ENCODE results near the gene MYO7A.

MYO7A gene

DNA sequence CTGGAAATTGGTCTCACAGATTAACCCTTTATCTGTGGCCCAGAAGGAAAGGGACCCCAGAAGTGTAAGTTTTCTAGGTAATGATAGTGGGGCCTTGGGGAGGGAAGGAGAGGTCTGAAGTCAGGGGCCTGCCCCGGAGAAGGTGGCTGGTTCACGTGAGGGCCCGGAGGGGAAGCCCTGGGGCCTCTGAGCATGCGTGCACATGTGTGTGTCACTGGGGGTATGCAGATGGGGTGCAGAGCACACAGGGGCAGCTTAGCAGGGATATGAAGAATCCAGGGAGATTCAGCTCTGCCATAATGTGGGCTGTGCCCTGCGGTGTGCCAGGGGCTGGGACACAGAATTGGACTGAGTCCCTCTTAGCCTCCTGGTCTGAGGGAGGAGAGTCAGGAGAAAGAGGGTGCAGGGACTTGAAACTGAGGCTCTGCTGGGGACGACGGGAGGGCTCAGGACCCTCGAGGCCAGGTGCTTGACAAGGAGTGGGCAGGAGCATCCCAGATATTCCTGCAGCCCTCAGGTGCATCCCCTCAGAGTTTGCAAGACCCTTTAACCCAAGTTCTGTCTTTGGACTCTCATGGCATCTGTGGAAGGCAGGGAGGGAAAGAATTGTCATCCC, 15.5 kb downstream of the MYO7A start:
- in situ Hi-C loops (cut with HindIII; ENCODE audit: low sequenced_read_pairs) = loop anchor here (10.0 kb wide), 1 partner anchor 79 kb away; the partner anchor contains the start of gene CAPN5
- no peak for DNase-seq (ENCODE audit: low read depth)
- no peak overlapping the region for H3K4me3 ChIP-seq (ENCODE audit: low read depth, low read length)
- TF ChIP-seq, protein P1, sequence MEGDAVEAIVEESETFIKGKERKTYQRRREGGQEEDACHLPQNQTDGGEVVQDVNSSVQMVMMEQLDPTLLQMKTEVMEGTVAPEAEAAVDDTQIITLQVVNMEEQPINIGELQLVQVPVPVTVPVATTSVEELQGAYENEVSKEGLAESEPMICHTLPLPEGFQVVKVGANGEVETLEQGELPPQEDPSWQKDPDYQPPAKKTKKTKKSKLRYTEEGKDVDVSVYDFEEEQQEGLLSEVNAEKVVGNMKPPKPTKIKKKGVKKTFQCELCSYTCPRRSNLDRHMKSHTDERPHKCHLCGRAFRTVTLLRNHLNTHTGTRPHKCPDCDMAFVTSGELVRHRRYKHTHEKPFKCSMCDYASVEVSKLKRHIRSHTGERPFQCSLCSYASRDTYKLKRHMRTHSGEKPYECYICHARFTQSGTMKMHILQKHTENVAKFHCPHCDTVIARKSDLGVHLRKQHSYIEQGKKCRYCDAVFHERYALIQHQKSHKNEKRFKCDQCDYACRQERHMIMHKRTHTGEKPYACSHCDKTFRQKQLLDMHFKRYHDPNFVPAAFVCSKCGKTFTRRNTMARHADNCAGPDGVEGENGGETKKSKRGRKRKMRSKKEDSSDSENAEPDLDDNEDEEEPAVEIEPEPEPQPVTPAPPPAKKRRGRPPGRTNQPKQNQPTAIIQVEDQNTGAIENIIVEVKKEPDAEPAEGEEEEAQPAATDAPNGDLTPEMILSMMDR (IDR thresholded peaks at IDR 0.05; ENCODE audit: low read depth, low read length, missing control alignments) = no peak

DNA sequence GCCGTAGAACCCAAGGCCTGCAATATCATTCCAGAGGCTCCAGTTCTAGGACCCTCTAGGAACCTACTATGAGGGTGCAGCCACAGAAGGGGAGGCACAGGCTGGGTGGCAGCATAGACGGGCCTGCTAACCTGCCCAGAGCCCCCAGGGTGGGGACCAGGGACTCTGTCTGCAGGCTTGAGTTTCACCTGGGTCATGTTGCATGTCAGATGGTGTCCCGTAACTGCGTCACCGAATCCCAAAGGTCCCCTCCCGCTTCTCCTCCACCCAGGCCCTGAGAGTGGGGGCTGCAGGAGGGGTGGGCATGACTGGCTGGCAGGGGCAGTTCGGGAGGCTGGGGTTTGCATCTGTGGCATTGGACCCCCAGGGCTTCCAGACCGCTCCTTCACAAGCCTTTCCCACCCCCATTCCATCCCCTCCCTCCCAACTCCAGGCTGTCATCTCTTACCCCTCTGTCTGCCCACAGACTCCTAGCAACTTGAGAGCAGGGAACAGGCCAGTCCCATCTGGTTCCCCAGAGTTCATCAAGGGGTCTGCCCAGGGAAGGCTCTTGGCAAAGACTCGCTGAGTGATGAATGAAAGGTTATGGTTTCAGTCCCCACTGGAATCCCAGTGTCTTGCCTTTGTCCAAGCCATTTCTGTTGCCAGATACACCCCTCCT, 16.3 kb downstream of the MYO7A start:
- in situ Hi-C loops (cut with HindIII; ENCODE audit: low sequenced_read_pairs) = loop anchor here (10.0 kb wide), 1 partner anchor 80 kb away; the partner anchor contains the start of gene CAPN5
- H3K4me3 ChIP-seq (ENCODE audit: low read depth, low read length) = no peak overlapping the region
- TF ChIP-seq, protein P1 (IDR thresholded peaks at IDR 0.05; ENCODE audit: low read depth, low read length, missing control alignments) = no peak
- DNase-seq (ENCODE audit: low read depth) = no peak

DNA sequence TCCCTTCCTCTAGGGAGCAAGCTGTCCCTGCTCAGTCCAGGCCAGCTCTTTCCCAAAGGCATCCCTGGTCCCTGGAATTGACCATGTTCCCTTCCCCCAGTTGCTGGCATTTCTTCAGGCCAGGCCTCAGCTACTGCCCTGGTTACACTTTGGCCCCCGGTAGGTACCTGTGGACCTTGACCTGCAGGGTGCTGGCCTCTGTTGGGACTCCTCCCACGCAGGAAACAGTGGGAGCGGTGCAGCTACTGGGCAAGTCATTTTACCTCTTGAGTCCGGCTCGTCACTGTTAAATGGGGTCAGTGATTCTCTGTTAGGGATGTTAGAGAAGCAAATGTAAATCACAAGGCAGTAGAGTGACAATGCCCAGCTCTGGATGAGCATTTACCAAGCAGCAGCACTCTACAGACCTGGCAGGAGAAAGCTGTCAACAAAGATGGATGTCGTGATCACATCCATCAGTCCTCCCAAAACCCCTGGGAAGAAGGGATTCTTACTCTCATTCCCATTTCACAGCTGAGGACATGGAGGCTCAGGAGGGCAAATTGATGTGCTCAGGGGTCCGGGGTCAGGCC, 16.9 kb downstream of the MYO7A start:
- no peak overlapping the region for H3K4me3 ChIP-seq (ENCODE audit: low read depth, low read length)
- TF ChIP-seq, protein P1 (IDR thresholded peaks at IDR 0.05; ENCODE audit: low read depth, low read length, missing control alignments) = no peak
- in situ Hi-C loops (cut with HindIII; ENCODE audit: low sequenced_read_pairs) = loop anchor here (10.0 kb wide), 1 partner anchor 80 kb away; the partner anchor contains the start of gene CAPN5
- DNase-seq (ENCODE audit: low read depth) = no peak

DNA sequence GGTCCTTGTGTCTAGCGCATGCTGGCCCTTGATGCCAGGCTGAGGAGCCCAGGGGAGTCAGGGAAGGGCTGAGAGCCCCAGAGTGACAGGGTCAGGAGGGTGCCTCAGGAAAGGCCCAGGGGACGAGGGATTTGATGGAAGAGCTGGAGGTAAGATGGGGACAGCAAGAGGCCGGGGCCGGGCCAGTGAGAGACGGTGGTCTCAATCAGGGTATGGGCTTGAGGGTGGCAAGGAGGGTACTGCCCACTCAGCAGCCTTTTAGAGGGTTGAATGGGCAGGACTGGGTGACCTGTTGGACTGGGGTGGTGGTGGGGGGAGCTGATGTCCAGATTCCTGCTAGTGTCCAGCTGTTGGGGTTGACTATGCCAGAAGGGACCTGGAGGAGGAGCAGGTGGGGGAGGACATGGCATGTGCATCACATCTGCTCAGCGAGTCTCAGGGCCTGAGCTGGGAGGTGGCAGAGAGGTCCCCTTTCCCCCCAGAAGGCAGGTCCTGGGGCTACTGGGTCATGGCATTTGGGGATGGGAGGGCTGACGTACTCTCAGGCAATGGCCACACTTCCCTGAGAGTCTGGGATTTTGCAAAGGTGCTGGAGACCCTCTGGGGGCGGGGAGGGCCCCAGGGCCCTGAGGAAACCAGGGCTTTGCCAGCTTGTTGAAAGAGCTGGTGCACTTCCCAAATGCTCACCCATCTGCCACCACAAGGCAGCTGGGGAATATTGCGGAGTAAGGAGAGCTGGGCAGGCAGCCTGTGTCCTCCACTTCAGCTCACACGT, 18.4 kb downstream of the MYO7A start:
- DNase-seq (ENCODE audit: low read depth) = no peak
- in situ Hi-C loops (cut with HindIII; ENCODE audit: low sequenced_read_pairs) = loop anchor here (10.0 kb wide), 1 partner anchor 82 kb away; the partner anchor contains the start of gene CAPN5
- no peak overlapping the region for H3K4me3 ChIP-seq (ENCODE audit: low read depth, low read length)

DNA sequence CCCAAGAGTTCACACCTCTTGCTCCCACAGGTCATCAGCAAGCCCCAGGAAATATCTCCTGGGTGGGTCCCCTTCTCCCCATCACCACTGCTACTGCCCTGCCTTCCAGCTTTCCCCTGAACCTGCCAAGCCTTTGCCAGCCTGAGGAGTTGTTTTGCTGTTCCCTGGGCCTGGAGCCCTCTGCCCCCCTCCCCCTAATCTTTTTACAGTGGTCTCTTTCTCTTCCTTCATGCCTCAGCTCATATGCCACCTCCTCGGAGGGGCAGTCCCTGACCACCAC, 18.9 kb downstream of the MYO7A start:
- TF ChIP-seq, protein P1 (IDR thresholded peaks at IDR 0.05; ENCODE audit: low read depth, low read length, missing control alignments) = no peak
- in situ Hi-C loops (cut with HindIII; ENCODE audit: low sequenced_read_pairs) = loop anchor here (10.0 kb wide), 1 partner anchor 82 kb away; the partner anchor contains the start of gene CAPN5
- no peak for DNase-seq (ENCODE audit: low read depth)
- no peak overlapping the region for H3K4me3 ChIP-seq (ENCODE audit: low read depth, low read length)

More for the DNA sequence above, 18.4 kb downstream of the MYO7A start:
- TF ChIP-seq, protein P1 (IDR thresholded peaks at IDR 0.05; ENCODE audit: low read depth, low read length, missing control alignments) = no peak

DNA sequence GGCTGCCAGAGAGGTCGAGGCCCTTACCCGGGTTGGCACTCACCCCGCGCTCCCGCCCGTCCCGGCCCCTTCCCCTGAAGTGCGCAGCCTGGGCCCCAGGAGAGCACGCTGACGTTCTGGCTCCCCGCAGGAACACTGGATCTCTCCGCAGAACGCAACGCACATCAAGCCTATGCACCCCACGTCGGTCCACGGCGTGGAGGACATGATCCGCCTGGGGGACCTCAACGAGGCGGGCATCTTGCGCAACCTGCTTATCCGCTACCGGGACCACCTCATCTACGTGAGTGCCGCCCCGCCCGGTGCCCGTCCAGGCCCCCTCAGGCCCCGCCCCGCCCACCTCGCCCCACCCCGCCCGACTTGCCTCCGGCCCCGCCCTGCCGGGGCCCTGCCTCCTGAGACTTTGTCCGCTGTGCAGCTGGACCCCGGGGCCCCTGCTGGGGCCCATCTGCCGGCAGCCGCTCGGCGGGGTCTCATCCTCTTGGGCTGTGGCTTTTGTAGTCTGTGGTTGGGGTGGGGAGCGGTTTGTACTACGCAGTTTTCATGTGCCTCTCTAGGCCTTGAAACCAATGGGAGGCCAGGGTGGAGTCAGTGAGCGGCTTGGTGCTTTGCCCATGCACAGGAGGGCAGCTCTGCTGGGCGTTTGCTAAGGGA, 19.7 kb downstream of the MYO7A start:
- in situ Hi-C loops (cut with HindIII; ENCODE audit: low sequenced_read_pairs) = loop anchor here (10.0 kb wide), 1 partner anchor 83 kb away; the partner anchor contains the start of gene CAPN5
- no peak overlapping the region for H3K4me3 ChIP-seq (ENCODE audit: low read depth, low read length)
- peak; percentile 27 for DNase-seq (ENCODE audit: low read depth)
- TF ChIP-seq, protein P1 (IDR thresholded peaks at IDR 0.05; ENCODE audit: low read depth, low read length, missing control alignments) = no peak

Measured in astrocyte of the cerebellum (primary cell).